ENCODE measurements around the gene RNF38.

- TF ChIP-seq CTCF (IDR thresholded peaks at IDR 0.05; ENCODE audit: insufficient read depth, low read depth, low read length) (no peak), EZH2 (IDR thresholded peaks at IDR 0.05; ENCODE audit: insufficient read depth, low read length) (no peak)
Measured at GRCh38 chr9:36318212-36318802, 81.8 kb downstream of the RNF38 start.
